ENCODE data around the gene CD38. TPM values are rescaled to one million over a fixed set of nuclear protein-coding genes. Genes with fewer than 3 reads are reported as not detected.

The CD38 gene
- total and polyA plus RNA-seq, 11 donors = 1.0 to 12.4 (median 2.8) TPM

GRCh38 chr4:15894393-15894792 lies 116.3 kb downstream of the CD38 start:
- no peak for DNase-seq
- H3K27ac ChIP-seq = no peak overlapping the region
- 82 to 94% (median 90%) methylated on average over 1 of the region's 1 CpG for WGBS, 4 donors
- no peak for ATAC-seq
- peaks cover 0 to 4% (median 0%) of the 10 kb centered on the region in 9 donors for H3K27me3 ChIP-seq
- H3K4me3 ChIP-seq = no peak overlapping the region
- no peaks in the 10 kb centered on the region for H3K4me1 ChIP-seq
- intact Hi-C loops (cut with DNase I) = no loop called here
- no peaks in the 10 kb centered on the region for H3K9me3 ChIP-seq
- H3K36me3 ChIP-seq = no peaks in the 10 kb centered on the region
- TF ChIP-seq CTCF (IDR thresholded peaks at IDR 0.05) = no peak
- no peak for TF ChIP-seq POLR2A (IDR thresholded peaks at IDR 0.05)

GRCh38 chr4:15894921-15895916 lies 117.1 kb downstream of the CD38 start:
- DNase-seq = no peak
- 83 to 85% (median 84%) methylated on average over 4 of the region's 4 CpGs for WGBS, 4 donors
- Histone ChIP-seq H3K27me3 (peaks cover 0 to 4% (median 0%) of the 10 kb centered on the region in 9 donors), H3K4me1 (no peaks in the 10 kb centered on the region), H3K4me3 (no peak overlapping the region), H3K27ac (no peak overlapping the region), H3K9me3 (no peaks in the 10 kb centered on the region), H3K36me3 (no peaks in the 10 kb centered on the region)
- no peak for ATAC-seq
- TF ChIP-seq CTCF (IDR thresholded peaks at IDR 0.05) (no peak), POLR2A (IDR thresholded peaks at IDR 0.05) (no peak)
- intact Hi-C loops (cut with DNase I) = no loop called here

- ATAC-seq (no peak), DNase-seq (no peak)
- intact Hi-C loops (cut with DNase I) = no loop called here
- Histone ChIP-seq H3K36me3 (no peaks in the 10 kb centered on the region), H3K4me1 (peaks cover 0 to 10% (median 0%) of the 10 kb centered on the region in 12 donors), H3K4me3 (no peak overlapping the region), H3K9me3 (no peaks in the 10 kb centered on the region), H3K27ac (no peak overlapping the region), H3K27me3 (peaks cover 0 to 4% (median 0%) of the 10 kb centered on the region in 9 donors)
- TF ChIP-seq CTCF (IDR thresholded peaks at IDR 0.05) = no peak
- no peak for TF ChIP-seq POLR2A (IDR thresholded peaks at IDR 0.05)
- WGBS, 4 donors = 77 to 86% (median 84%) methylated on average over 2 of the region's 2 CpGs
Measured at GRCh38 chr4:15897577-15897976, 119.4 kb downstream of the CD38 start.

- intact Hi-C loops (cut with DNase I) = no loop called here
- Histone ChIP-seq H3K27ac (no peak overlapping the region), H3K4me1 (peaks cover 0 to 10% (median 0%) of the 10 kb centered on the region in 12 donors), H3K9me3 (no peaks in the 10 kb centered on the region), H3K4me3 (no peak overlapping the region), H3K27me3 (peaks cover 0 to 4% (median 0%) of the 10 kb centered on the region in 9 donors), H3K36me3 (no peaks in the 10 kb centered on the region)
- ATAC-seq (no peak), DNase-seq (no peak)
- TF ChIP-seq CTCF (IDR thresholded peaks at IDR 0.05) (no peak), POLR2A (IDR thresholded peaks at IDR 0.05) (no peak)
Measured at GRCh38 chr4:15898902-15899301, 120.8 kb downstream of the CD38 start.

Measured in heart left ventricle (tissue), 16 donors.